Endothelial cell of umbilical vein (primary cell): Measurements from ENCODE around the gene NEMF. TPM values are rescaled to one million over a fixed set of nuclear protein-coding genes. Genes with fewer than 3 reads are reported as not detected.

Experiments used
- BruUV-seq: library from RNA; stranded (reverse); fragments of 400-500 nt; replicated peaks from 2 replicates; lab custom pipeline; 2021; lab: Mats Ljungman, UMichigan
- CTCF ChIA-PET: fragments of 300-600, 350-600 bp; sonication (Branson Sonifier 250); formaldehyde crosslinking; loops from one replicate; lab custom pipeline; 2021; ENCODE audit warnings: antibody characterized with exemption, inconsistent platforms; lab: Charles Lee
- POLR2A ChIA-PET: fragments of 300-600, 350-600 bp; sonication (Branson Sonifier 250); formaldehyde crosslinking; loops from one replicate; lab custom pipeline; 2021; ENCODE audit warnings: antibody characterized with exemption, inconsistent platforms; lab: Charles Lee
- DNase-seq: peaks from one replicate; pipeline ENCODE4 v3.0.0-alpha.2; 2011; ENCODE audit warnings: low read depth, low spot score
- FAIRE-seq: peaks from 2 replicates; lab custom pipeline; 2011; peaks lifted over from hg19 to GRCh38; lab: Jason Lieb, UNC
- H2AFZ ChIP-seq: 2 replicates; pipeline ENCODE4 v1.6.0; 2012; ENCODE audit warnings: low read depth, low read length, control low read depth, inconsistent platforms
- H3K27ac ChIP-seq: 2 replicates; pipeline ENCODE4 v1.5.1; 2011; ENCODE audit warnings: low read depth, mild to moderate bottlenecking, control low read depth, low read length, moderate library complexity; ENCODE audit not compliant: insufficient read depth
- H3K27me3 ChIP-seq, 2 experiments: 2 replicates each; pipeline versions ENCODE4 v1.6.0 to v1.6.1; 2011; ENCODE audit warnings: low read length in 2 of 2, mixed read lengths in 1 of 2; ENCODE audit not compliant: control insufficient read depth in 2 of 2, insufficient read depth in 2 of 2
- H3K36me3 ChIP-seq, 2 experiments: 2 replicates in 1 of 2; 3 replicates in 1 of 2; pipeline ENCODE4 v1.5.1; 2011; ENCODE audit warnings: low read length in 2 of 2, mild to moderate bottlenecking in 1 of 2, moderate library complexity in 1 of 2; ENCODE audit not compliant: control insufficient read depth in 2 of 2, insufficient read depth in 2 of 2; ENCODE audit errors: extremely low read depth in 1 of 2
- H3K4me1 ChIP-seq: 3 replicates; pipeline ENCODE4 v1.5.1; 2011; ENCODE audit warnings: mild to moderate bottlenecking, low read length; ENCODE audit not compliant: control insufficient read depth, insufficient read depth; ENCODE audit errors: extremely low read depth
- H3K4me2 ChIP-seq: 2 replicates; pipeline ENCODE4 v1.6.1; 2011; ENCODE audit warnings: low read length, control low read depth, mixed read lengths; ENCODE audit not compliant: insufficient read depth
- H3K4me3 ChIP-seq, 3 experiments: fragments of 200-600 bp in 1 of 3; sonication (generic), shearing (Covaris generic) in 1 of 3; replicated peaks in 1 of 3; 2 replicates each; pipeline ENCODE4 v1.5.1; 2011 to 2016; ENCODE audit warnings: control low read depth in 3 of 3, low read length in 3 of 3, mild to moderate bottlenecking in 2 of 3, inconsistent platforms in 1 of 3, low read depth in 1 of 3, moderate library complexity in 1 of 3; ENCODE audit not compliant: insufficient read depth in 1 of 3
- H3K79me2 ChIP-seq: 2 replicates; pipeline ENCODE4 v1.6.0; 2012; ENCODE audit warnings: low read length, inconsistent platforms; ENCODE audit not compliant: control insufficient read depth, insufficient read depth
- H3K9ac ChIP-seq: replicated peaks from 2 replicates; pipeline ENCODE3; 2011; ENCODE audit warnings: low read length, control low read depth; ENCODE audit not compliant: insufficient read depth; ENCODE audit errors: extremely low read depth
- H3K9me1 ChIP-seq: replicated peaks from 3 replicates; pipeline ENCODE4 v1.6.0; 2011; ENCODE audit warnings: mild to moderate bottlenecking, low read length; ENCODE audit not compliant: control insufficient read depth, insufficient read depth; ENCODE audit errors: extremely low read depth
- H3K9me3 ChIP-seq: replicated peaks from 2 replicates; pipeline ENCODE4 v1.5.1; 2012; ENCODE audit warnings: low read length, inconsistent platforms; ENCODE audit not compliant: control insufficient read depth, insufficient read depth
- H4K20me1 ChIP-seq: replicated peaks from 2 replicates; pipeline ENCODE3; 2011; ENCODE audit warnings: mild to moderate bottlenecking, low read length; ENCODE audit not compliant: control insufficient read depth, insufficient read depth; ENCODE audit errors: extremely low read depth
- CTCF ChIP-seq, 2 donors: IDR thresholded peaks; 1 replicate in 1 of 2; 2 replicates in 1 of 2; pipeline ENCODE4 v1.5.1; 2011; ENCODE audit warnings: low read length in 2 of 2, mild to moderate bottlenecking in 2 of 2, moderate library complexity in 2 of 2, control low read depth in 1 of 2, inconsistent platforms in 1 of 2, low read depth in 1 of 2; ENCODE audit not compliant: insufficient read depth in 1 of 2; ENCODE audit errors: extremely low read depth in 1 of 2
- EZH2 ChIP-seq: IDR thresholded peaks from 2 replicates; pipeline ENCODE4 v1.6.1; 2012; ENCODE audit warnings: borderline replicate concordance, low read depth, mild to moderate bottlenecking, moderate library complexity, low read length, inconsistent platforms; ENCODE audit not compliant: severe bottlenecking
- FOS ChIP-seq: IDR thresholded peaks from 2 replicates; pipeline ENCODE4 v1.6.1; 2011; ENCODE audit warnings: mild to moderate bottlenecking, low read length, moderate library complexity, borderline replicate concordance; ENCODE audit not compliant: insufficient read depth
- GATA2 ChIP-seq: IDR thresholded peaks from 2 replicates; pipeline ENCODE4 v1.7.0; 2011; ENCODE audit warnings: low read depth, mild to moderate bottlenecking, moderate library complexity, mixed read lengths, low read length; ENCODE audit not compliant: insufficient read length, insufficient read depth
- JUN ChIP-seq: IDR thresholded peaks from 2 replicates; pipeline ENCODE4 v1.6.1; 2011; ENCODE audit warnings: borderline replicate concordance, low read depth; ENCODE audit not compliant: insufficient read length, insufficient read depth
- MYC ChIP-seq: IDR thresholded peaks from one replicate; pipeline ENCODE4 v1.6.1; 2011; ENCODE audit warnings: mild to moderate bottlenecking, low read depth, low read length
- POLR2A ChIP-seq: IDR thresholded peaks from 2 replicates; pipeline ENCODE4 v1.6.1; 2012; ENCODE audit warnings: low read depth, mild to moderate bottlenecking, control low read depth, low read length
- POLR2AphosphoS5 ChIP-seq: IDR thresholded peaks from 2 replicates; pipeline ENCODE4 v1.6.1; 2012; ENCODE audit warnings: low read depth, mild to moderate bottlenecking, control low read depth, low read length, moderate library complexity; ENCODE audit not compliant: insufficient read depth
- dilution Hi-C: fragments of 300-500 bp; cut with MboI; formaldehyde crosslinking; loops from one replicate; pipeline ENCODE4 v1.15.0; 2019; ENCODE audit warnings: low sequenced_read_pairs; ENCODE audit not compliant: extremely low pct_ligation_motif_present
- intact Hi-C: fragments of 100-400 bp; cut with micrococcal nuclease; formaldehyde crosslinking; loops from one replicate; pipeline ENCODE4 v1.10.0; 2022
- polyA plus RNA-seq, 4 experiments: library from polyadenylated mRNA; depleted of rRNA in 3 of 4; stranded (reverse) in 3 of 4; unstranded in 1 of 4; fragments of >200 nt; gene quantifications; 2 replicates each; pipeline versions ENCODE4 v1.2.1 to v1.2.3, GENCODE V29; 2011 to 2012; ENCODE audit warnings: missing spikeins in 1 of 4
- total RNA-seq: library from RNA; stranded (reverse); gene quantifications from 2 replicates; pipeline ENCODE4 v1.2.3, GENCODE V29; 2021
- TF ChIP-seq, protein P1 (sequence below): IDR thresholded peaks from 2 replicates; pipeline ENCODE4 v1.6.1; 2011; ENCODE audit not compliant: insufficient read depth, insufficient read length

NEMF gene
- total and polyA plus RNA-seq, 2 donors (not counting 3 experiments of a cell fraction or from before 2014, with no cell fraction given): 12.2 to 71.4 TPM

- no peaks in the 10 kb centered on the region for H3K4me1 ChIP-seq
- DNase-seq: no peak
- no peaks in the 10 kb centered on the region for H4K20me1 ChIP-seq
- no peaks in the 10 kb centered on the region for H3K36me3 ChIP-seq
- no peak overlapping the region for H3K4me3 ChIP-seq
- POLR2A ChIA-PET: no interaction called here
- H3K4me2 ChIP-seq: no peak overlapping the region
- no peak overlapping the region for H3K27ac ChIP-seq
- H3K9me3 ChIP-seq: no peaks in the 10 kb centered on the region
- H3K27me3 ChIP-seq: no peaks in the 10 kb centered on the region
- intact Hi-C loops (no loop called here), dilution Hi-C loops (no loop called here)
- no TSS peak for BruUV-seq
- TF ChIP-seq, protein P1, sequence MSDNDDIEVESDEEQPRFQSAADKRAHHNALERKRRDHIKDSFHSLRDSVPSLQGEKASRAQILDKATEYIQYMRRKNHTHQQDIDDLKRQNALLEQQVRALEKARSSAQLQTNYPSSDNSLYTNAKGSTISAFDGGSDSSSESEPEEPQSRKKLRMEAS: no peak
- TF ChIP-seq JUN (no peak), GATA2 (no peak), POLR2AphosphoS5 (no peak), MYC (no peak), FOS (no peak), EZH2 (no peak), CTCF (IDR thresholded peaks at IDR 0.05; ENCODE audit: extremely low read depth in 1 of 2, insufficient read depth in 1 of 2, low read depth in 1 of 2, low read length in 2 of 2) (no peak), POLR2A (no peak)
- no peak for FAIRE-seq
- H3K79me2 ChIP-seq: no peaks in the 10 kb centered on the region
- CTCF ChIA-PET: no interaction called here
- no peaks in the 10 kb centered on the region for H3K9me1 ChIP-seq
- no peak overlapping the region for H3K9ac ChIP-seq
- no peak overlapping the region for H2AFZ ChIP-seq
These were observed 30.5 kb upstream of the NEMF start for GRCh38 chr14:49882826-49883694.
